ENCODE data around the gene PFKFB3. TPM values are rescaled to one million over a fixed set of nuclear protein-coding genes. Genes with fewer than 3 reads are reported as not detected.
"Not testable (repeated sequence)": the region's sequence is repeated elsewhere in the genome, so short reads cannot be mapped to it uniquely, and the experiment has no call there.

The PFKFB3 gene
- total and polyA plus RNA-seq, 2 experiments from 2014 or later = 47.6 TPM

- DNase-seq (ENCODE audit: low read depth in 1 of 2, low spot score in 1 of 2) = peak; percentile 45 to 54
- TF ChIP-seq CTCF (IDR thresholded peaks at IDR 0.05; ENCODE audit: low read depth, low read length) = no peak
- Histone ChIP-seq H3K4me3 (no peak overlapping the region), H3K27ac (peak overlapping the region; percentile 73), H3K36me3 (no peaks in the 10 kb centered on the region), H3K9me3 (ENCODE audit: low read depth) (no peaks in the 10 kb centered on the region), H3K4me1 (ENCODE audit: low read depth) (peaks cover 28% of the 10 kb centered on the region), H3K27me3 (no peaks in the 10 kb centered on the region)
These were observed 40.0 kb upstream of the PFKFB3 start for GRCh38 chr10:6162589-6163356.

- no peak for TF ChIP-seq CTCF (IDR thresholded peaks at IDR 0.05; ENCODE audit: low read depth, low read length)
- no peaks in the 10 kb centered on the region for H3K27me3 ChIP-seq
- H3K27ac ChIP-seq = peak overlapping the region; percentile 97
- H3K4me3 ChIP-seq = peak overlapping the region; percentile 68
- H3K36me3 ChIP-seq = no peaks in the 10 kb centered on the region
- H3K4me1 ChIP-seq (ENCODE audit: low read depth) = peaks cover 29% of the 10 kb centered on the region
- peak; percentile 93 to 94 for DNase-seq (ENCODE audit: low read depth in 1 of 2, low spot score in 1 of 2)
- no peaks in the 10 kb centered on the region for H3K9me3 ChIP-seq (ENCODE audit: low read depth)
These were observed 39.1 kb upstream of the PFKFB3 start for GRCh38 chr10:6163364-6164270.

GRCh38 chr10:6164271-6165095 is 38.2 kb upstream of the PFKFB3 start:
- peak; percentile 31 to 42 for DNase-seq (ENCODE audit: low read depth in 1 of 2, low spot score in 1 of 2)
- peaks cover 29% of the 10 kb centered on the region for H3K4me1 ChIP-seq (ENCODE audit: low read depth)
- TF ChIP-seq CTCF (IDR thresholded peaks at IDR 0.05; ENCODE audit: low read depth, low read length) = no peak
- no peaks in the 10 kb centered on the region for H3K9me3 ChIP-seq (ENCODE audit: low read depth)
- peak overlapping the region; percentile 97 for H3K27ac ChIP-seq
- H3K4me3 ChIP-seq = peak overlapping the region; percentile 68
- H3K36me3 ChIP-seq = no peaks in the 10 kb centered on the region
- H3K27me3 ChIP-seq = no peaks in the 10 kb centered on the region

GRCh38 chr10:6165221-6165725 is 37.5 kb upstream of the PFKFB3 start:
- Histone ChIP-seq H3K36me3 (no peaks in the 10 kb centered on the region), H3K27ac (peak overlapping the region; percentile 97), H3K4me1 (ENCODE audit: low read depth) (peaks cover 36% of the 10 kb centered on the region), H3K9me3 (ENCODE audit: low read depth) (no peaks in the 10 kb centered on the region), H3K4me3 (no peak overlapping the region), H3K27me3 (no peaks in the 10 kb centered on the region)
- no peak for DNase-seq (ENCODE audit: low read depth in 1 of 2, low spot score in 1 of 2)
- no peak for TF ChIP-seq CTCF (IDR thresholded peaks at IDR 0.05; ENCODE audit: low read depth, low read length)

- H3K36me3 ChIP-seq; DNase-seq (ENCODE audit: low read depth in 1 of 2, low spot score in 1 of 2); H3K27me3 ChIP-seq; H3K9me3 ChIP-seq (ENCODE audit: low read depth); H3K4me3 ChIP-seq: not testable (repeated sequence)
- H3K27ac ChIP-seq = peak overlapping the region; percentile 97
- H3K4me1 ChIP-seq (ENCODE audit: low read depth) = peaks cover 41% of the 10 kb centered on the region
These were observed 36.8 kb upstream of the PFKFB3 start for GRCh38 chr10:6165933-6166332.
